Spleen (tissue), 7 donors: ENCODE results near the gene INKA2.

ENCODE experiments used
- POLR2A ChIP-seq, 3 donors: fragments of 450-650 bp; IDR thresholded peaks; one replicate each; pipeline ENCODE4 v1.5.1; 2017; ENCODE audit warnings: antibody characterized with exemption in 3 of 3, mild to moderate bottlenecking in 1 of 3
- POLR2AphosphoS5 ChIP-seq, 3 donors: sonication (generic); formaldehyde crosslinking; IDR thresholded peaks; one replicate each; pipeline ENCODE4 v1.5.1; 2017; ENCODE audit warnings: antibody characterized with exemption in 3 of 3
- TF ChIP-seq, protein P1 (sequence below), 11 experiments: fragments of 200-600 bp in 7 of 11; fragments of 450-650 bp in 4 of 11; sonication (generic) in 4 of 11; IDR thresholded peaks in 8 of 11; conservative IDR thresholded peaks in 3 of 11; 1 replicate in 7 of 11; 2 replicates in 4 of 11; pipeline versions ENCODE4 v1.4.0 to v1.8.0; 2016 to 2021; ENCODE audit warnings: antibody characterized with exemption in 11 of 11, inconsistent platforms in 4 of 11, mild to moderate bottlenecking in 1 of 11
- donor health status: DM: no; HTN: no; CAD: no; lungs with moderate emphysema.
- donor health status: DM: no; HTN: no; CAD: no.
- donor health status: DM: no; HTN: no; CAD: no.

DNA sequence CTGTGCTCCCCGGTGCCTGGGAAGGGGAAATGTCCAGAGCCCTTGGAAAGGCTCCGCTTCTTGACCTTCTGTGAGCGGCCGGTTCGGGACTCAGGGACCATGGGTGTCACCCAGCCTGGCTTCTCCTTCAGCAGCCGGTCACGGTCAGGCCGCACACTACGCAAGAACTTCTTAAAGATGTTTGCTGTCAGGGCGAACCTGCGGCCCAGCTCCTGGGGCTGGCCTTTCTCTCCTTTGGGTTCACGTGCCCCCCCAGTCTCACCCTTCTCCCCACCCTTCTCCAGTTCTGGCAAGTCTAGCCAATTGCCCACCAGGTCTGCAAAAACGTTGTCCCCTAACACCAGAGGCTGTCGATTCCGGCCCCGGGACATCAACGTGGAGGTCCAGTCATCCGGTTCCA is 12.1 kb downstream of the INKA2 start:
- TF ChIP-seq, protein P1, sequence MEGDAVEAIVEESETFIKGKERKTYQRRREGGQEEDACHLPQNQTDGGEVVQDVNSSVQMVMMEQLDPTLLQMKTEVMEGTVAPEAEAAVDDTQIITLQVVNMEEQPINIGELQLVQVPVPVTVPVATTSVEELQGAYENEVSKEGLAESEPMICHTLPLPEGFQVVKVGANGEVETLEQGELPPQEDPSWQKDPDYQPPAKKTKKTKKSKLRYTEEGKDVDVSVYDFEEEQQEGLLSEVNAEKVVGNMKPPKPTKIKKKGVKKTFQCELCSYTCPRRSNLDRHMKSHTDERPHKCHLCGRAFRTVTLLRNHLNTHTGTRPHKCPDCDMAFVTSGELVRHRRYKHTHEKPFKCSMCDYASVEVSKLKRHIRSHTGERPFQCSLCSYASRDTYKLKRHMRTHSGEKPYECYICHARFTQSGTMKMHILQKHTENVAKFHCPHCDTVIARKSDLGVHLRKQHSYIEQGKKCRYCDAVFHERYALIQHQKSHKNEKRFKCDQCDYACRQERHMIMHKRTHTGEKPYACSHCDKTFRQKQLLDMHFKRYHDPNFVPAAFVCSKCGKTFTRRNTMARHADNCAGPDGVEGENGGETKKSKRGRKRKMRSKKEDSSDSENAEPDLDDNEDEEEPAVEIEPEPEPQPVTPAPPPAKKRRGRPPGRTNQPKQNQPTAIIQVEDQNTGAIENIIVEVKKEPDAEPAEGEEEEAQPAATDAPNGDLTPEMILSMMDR (IDR thresholded peaks at IDR 0.05 in 8 of 11, conservative IDR thresholded peaks at IDR 0.05 in 3 of 11), result no peak
- TF ChIP-seq POLR2AphosphoS5 (IDR thresholded peaks at IDR 0.05) (peak in 1 of 3 donors; percentile 23), POLR2A (IDR thresholded peaks at IDR 0.05) (no peak)
